GM23248 (cell line): ENCODE measurements around the gene ADAMTSL4. TPM values are rescaled to one million over a fixed set of nuclear protein-coding genes. Genes with fewer than 3 reads are reported as not detected.
A peak's percentile ranks its signal among the peaks of the same experiment; 100 is the strongest.

Experiments
- DNase-seq: peaks from one replicate; pipeline ENCODE4 v3.0.0-alpha.2; 2015
- H2AFZ ChIP-seq: fragments of 200-600 bp; sonication (generic); 2 replicates; pipeline ENCODE4 v1.6.1; 2016; ENCODE audit warnings: antibody characterized with exemption
- H3F3A ChIP-seq: fragments of 200-600 bp; sonication (generic); 2 replicates; pipeline ENCODE4 v1.6.1; 2016; ENCODE audit warnings: mild to moderate bottlenecking, antibody characterized with exemption, mixed run types; ENCODE audit not compliant: insufficient read depth
- H3K27ac ChIP-seq: fragments of 200-600 bp; sonication (generic); 2 replicates; pipeline ENCODE4 v1.5.1; 2016; ENCODE audit warnings: mild to moderate bottlenecking
- H3K27me3 ChIP-seq: fragments of 200-600 bp; sonication (generic); replicated peaks from 2 replicates; pipeline ENCODE4 v1.6.1; 2016; ENCODE audit warnings: mild to moderate bottlenecking; ENCODE audit not compliant: insufficient read depth
- H3K36me3 ChIP-seq: fragments of 200-600 bp; sonication (generic); 2 replicates; pipeline ENCODE4 v1.6.1; 2016; ENCODE audit warnings: low read depth, mild to moderate bottlenecking
- H3K4me1 ChIP-seq: fragments of 200-600 bp; sonication (generic); 2 replicates; pipeline ENCODE4 v1.6.1; 2016; ENCODE audit warnings: mild to moderate bottlenecking; ENCODE audit not compliant: insufficient read depth
- H3K4me2 ChIP-seq: fragments of 200-600 bp; sonication (generic); one replicate; pipeline ENCODE4 v1.6.1; 2016; ENCODE audit warnings: mild to moderate bottlenecking; ENCODE audit not compliant: unreplicated experiment
- H3K4me3 ChIP-seq: fragments of 200-600 bp; sonication (generic); 2 replicates; pipeline ENCODE4 v1.5.1; 2016; ENCODE audit warnings: mild to moderate bottlenecking
- H3K79me2 ChIP-seq: fragments of 200-600 bp; sonication (generic); 2 replicates; pipeline ENCODE4 v1.6.1; 2016; ENCODE audit warnings: mild to moderate bottlenecking; ENCODE audit not compliant: insufficient read depth
- H3K9ac ChIP-seq: fragments of 200-600 bp; sonication (generic); 2 replicates; pipeline ENCODE4 v1.6.1; 2016; ENCODE audit warnings: mild to moderate bottlenecking
- H3K9me2 ChIP-seq: fragments of 200-600 bp; sonication (generic); 2 replicates; pipeline ENCODE4 v1.6.1; 2016; ENCODE audit warnings: mixed run types, mild to moderate bottlenecking, moderate library complexity; ENCODE audit not compliant: insufficient read depth
- H3K9me3 ChIP-seq: fragments of 200-600 bp; sonication (generic); one replicate; pipeline ENCODE4 v1.6.1; 2017; ENCODE audit warnings: low read depth
- H4K20me1 ChIP-seq: fragments of 200-600 bp; sonication (generic); 2 replicates; pipeline ENCODE4 v1.6.0; 2016; ENCODE audit not compliant: insufficient read depth
- EZH2 ChIP-seq: fragments of 200-600 bp; sonication (generic); IDR thresholded peaks from 2 replicates; pipeline ENCODE4 v1.6.1; 2018; ENCODE audit warnings: antibody characterized with exemption, mild to moderate bottlenecking; ENCODE audit not compliant: insufficient read depth, poor library complexity, severe bottlenecking
- EZH2phosphoT487 ChIP-seq: fragments of 200-600 bp; sonication (generic); IDR thresholded peaks from 2 replicates; pipeline ENCODE4 v1.6.1; 2018; ENCODE audit warnings: antibody characterized with exemption, moderate library complexity, mild to moderate bottlenecking, low read depth; ENCODE audit not compliant: insufficient read depth
- WGBS, 2 experiments: methylation state at CpG; one replicate each; pipeline ENCODE4 v1.1.6; 2015 to 2017; ENCODE audit warnings: low lambda C conversion rate in 2 of 2, low coverage in 1 of 2; ENCODE audit errors: missing lambda C conversion rate in 2 of 2; 5-methylcytosine and 5-hydroxymethylcytosine counted together
- in situ Hi-C: fragments of 300-500 bp; cut with MboI; formaldehyde crosslinking; loops from 2 replicates; pipeline ENCODE4 v1.15.0; 2020
- polyA plus RNA-seq: library from polyadenylated mRNA; unstranded; fragments of >200 nt; fragmentation: Nextera tagmentation; extraction: Ambion mirVana; gene quantifications from 2 replicates; pipeline ENCODE4 v1.2.1, GENCODE V29; 2016
- total RNA-seq: library from RNA; depleted of rRNA; stranded (reverse); fragments of >200 nt; shearing (Covaris generic); gene quantifications from 2 replicates; pipeline ENCODE4 v1.2.3, GENCODE V29; 2014

ADAMTSL4 gene
- total and polyA plus RNA-seq, 2 experiments from 2014 or later, result 27.6 to 45.4 TPM

- no peaks in the 10 kb centered on the region for H3K27me3 ChIP-seq
- no peak overlapping the region for H2AFZ ChIP-seq
- TF ChIP-seq EZH2 (no peak), EZH2phosphoT487 (no peak)
- 93% methylated on average over 12 of the region's 12 CpGs for WGBS, 2 experiments
- no peak overlapping the region for H3K4me3 ChIP-seq
- H3K9ac ChIP-seq, result peak overlapping the region; percentile 84
- peak overlapping the region; percentile 67 for H3K4me2 ChIP-seq
- in situ Hi-C loops, result loop anchor here (10.0 kb wide), 1 partner anchor 248 kb away; no protein-coding TSS in a partner anchor
- H3K9me3 ChIP-seq, result no peaks in the 10 kb centered on the region
- no peaks in the 10 kb centered on the region for H3K9me2 ChIP-seq
- peaks cover 89% of the 10 kb centered on the region for H3F3A ChIP-seq
- peaks cover 80% of the 10 kb centered on the region for H3K4me1 ChIP-seq
- H4K20me1 ChIP-seq, result no peaks in the 10 kb centered on the region
- H3K27ac ChIP-seq, result peak overlapping the region; percentile 100
- peaks cover 10% of the 10 kb centered on the region; the same call in 1 of the 2 replicates for H3K36me3 ChIP-seq
- H3K79me2 ChIP-seq, result peaks cover 52% of the 10 kb centered on the region
- no peak for DNase-seq
These were observed 17.6 kb downstream of the ADAMTSL4 start for GRCh38 chr1:150566589-150567340.

DNA sequence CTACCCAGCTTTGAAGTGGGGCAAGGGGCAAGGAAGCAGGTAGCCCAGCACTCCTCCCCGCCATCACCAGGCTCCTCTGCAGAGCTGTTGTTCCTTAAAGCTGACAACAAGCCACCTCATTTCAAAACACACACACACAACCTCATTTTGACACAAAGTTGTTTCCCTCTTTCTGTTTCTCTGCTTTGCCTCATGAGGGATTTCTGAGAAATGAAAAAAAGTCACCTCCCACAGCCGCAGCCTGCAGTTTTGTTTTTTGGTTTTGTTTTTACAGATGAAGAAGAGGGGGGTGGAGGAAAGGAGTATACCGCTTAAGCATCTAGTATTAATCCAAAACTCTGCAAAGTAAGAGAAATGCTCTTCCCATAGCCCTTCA lies 18.1 kb downstream of the ADAMTSL4 start:
- H4K20me1 ChIP-seq, result no peaks in the 10 kb centered on the region
- peak; percentile 33 for DNase-seq
- peak overlapping the region; percentile 84 for H3K9ac ChIP-seq
- H3K4me1 ChIP-seq, result peaks cover 77% of the 10 kb centered on the region
- TF ChIP-seq EZH2phosphoT487 (no peak), EZH2 (no peak)
- no peaks in the 10 kb centered on the region for H3K27me3 ChIP-seq
- in situ Hi-C loops, result loop anchor here (10.0 kb wide), 1 partner anchor 247 kb away; no protein-coding TSS in a partner anchor
- no peaks in the 10 kb centered on the region for H3K9me2 ChIP-seq
- peak overlapping the region; percentile 67 for H3K4me2 ChIP-seq
- H3K4me3 ChIP-seq, result no peak overlapping the region
- H3F3A ChIP-seq, result peaks cover 92% of the 10 kb centered on the region
- 41 to 46% methylated on average over 3 of the region's 3 CpGs for WGBS, 2 experiments
- peaks cover 56% of the 10 kb centered on the region for H3K79me2 ChIP-seq
- peaks cover 14% of the 10 kb centered on the region; the same call in 1 of the 2 replicates for H3K36me3 ChIP-seq
- H3K9me3 ChIP-seq, result no peaks in the 10 kb centered on the region
- H2AFZ ChIP-seq, result no peak overlapping the region
- H3K27ac ChIP-seq, result peak overlapping the region; percentile 100

DNA sequence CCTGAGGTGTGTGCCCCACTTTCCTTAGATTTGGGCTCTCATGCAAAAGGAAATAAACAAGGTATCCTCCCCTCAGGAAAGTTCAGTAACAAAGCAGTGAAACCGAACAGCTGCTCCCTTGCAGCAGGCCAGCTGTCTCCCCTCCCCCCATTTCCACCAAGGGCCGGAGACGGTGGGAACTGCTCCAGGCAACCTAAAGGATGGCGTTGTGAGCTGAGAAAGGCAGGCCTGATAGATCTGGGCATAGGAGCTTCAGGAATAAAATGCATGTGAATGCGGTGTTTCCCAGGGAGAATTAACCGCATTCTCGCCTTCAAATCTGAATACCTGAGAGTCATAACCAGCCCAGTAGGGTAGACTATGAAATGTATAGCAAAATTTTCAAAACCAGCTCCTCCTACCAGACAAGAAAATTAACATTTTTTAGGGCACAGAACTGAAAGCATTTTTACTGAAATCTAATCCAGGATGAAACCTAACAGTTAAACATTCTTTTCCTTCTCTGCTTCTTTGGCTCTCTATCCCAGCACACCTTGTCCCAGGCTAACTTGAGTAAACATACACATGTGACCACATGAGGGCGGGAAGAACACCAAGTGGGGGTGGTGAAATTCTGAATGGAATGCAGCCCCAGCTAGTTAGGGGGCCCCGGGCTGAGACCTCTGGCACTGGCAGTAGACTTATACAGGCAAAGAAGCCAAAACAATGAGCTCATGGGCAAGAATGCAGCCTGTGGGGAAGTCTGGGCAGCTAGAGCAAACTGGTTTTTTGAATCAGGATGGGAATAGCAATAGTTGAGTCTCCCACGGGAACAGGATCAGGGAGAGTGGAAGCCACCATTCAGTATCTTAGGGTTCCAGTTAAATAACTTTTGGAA lies 18.7 kb downstream of the ADAMTSL4 start:
- Histone ChIP-seq H2AFZ (no peak overlapping the region), H3K9me3 (no peaks in the 10 kb centered on the region), H3K9ac (peak overlapping the region; percentile 84), H3K27ac (peak overlapping the region; percentile 100), H3K79me2 (peaks cover 60% of the 10 kb centered on the region), H3K4me1 (peaks cover 77% of the 10 kb centered on the region), H3F3A (peaks cover 92% of the 10 kb centered on the region), H3K4me3 (peak overlapping the region; percentile 35), H3K9me2 (no peaks in the 10 kb centered on the region), H3K27me3 (no peaks in the 10 kb centered on the region), H3K4me2 (peak overlapping the region; percentile 67), H3K36me3 (peaks cover 21% of the 10 kb centered on the region), H4K20me1 (no peaks in the 10 kb centered on the region)
- whole genome bisulfite sequencing, 2 experiments, result 3 to 5% methylated on average over 10 of the region's 10 CpGs
- in situ Hi-C loops, result loop anchor here (10.0 kb wide), 1 partner anchor 247 kb away; no protein-coding TSS in a partner anchor
- DNase-seq, result peak; percentile 97
- no peak for TF ChIP-seq EZH2
- TF ChIP-seq EZH2phosphoT487, result no peak

GRCh38 chr1:150568594-150568966 lies 19.4 kb downstream of the ADAMTSL4 start:
- Histone ChIP-seq H4K20me1 (no peaks in the 10 kb centered on the region), H3F3A (peaks cover 92% of the 10 kb centered on the region), H3K27me3 (no peaks in the 10 kb centered on the region), H3K9ac (peak overlapping the region; percentile 84), H3K36me3 (peaks cover 27% of the 10 kb centered on the region), H3K4me3 (0 out of 2 replicates have a peak overlapping the region, but pooled peaks have one; percentile 20), H3K4me2 (peak overlapping the region; percentile 35), H3K79me2 (peaks cover 66% of the 10 kb centered on the region), H3K9me3 (no peaks in the 10 kb centered on the region), H3K9me2 (no peaks in the 10 kb centered on the region), H3K27ac (peak overlapping the region; percentile 100), H2AFZ (no peak overlapping the region), H3K4me1 (peaks cover 78% of the 10 kb centered on the region)
- in situ Hi-C loops, result loop anchor here (10.0 kb wide), 1 partner anchor 246 kb away; no protein-coding TSS in a partner anchor
- TF ChIP-seq EZH2phosphoT487 (no peak), EZH2 (no peak)
- DNase-seq, result no peak
